GM12878 (cell line): ENCODE data around the gene RMND1. TPM values are rescaled to one million over a fixed set of nuclear protein-coding genes. Genes with fewer than 3 reads are reported as not detected.

Experiments
- ATAC-seq: fragments of 200-7000 bp; cut with Tn5 transposase; 3 replicates; pipeline ENCODE4 v1.9.1; 2020; ENCODE audit warnings: mild to moderate bottlenecking, moderate library complexity
- Bru-seq: library from RNA; stranded (reverse); fragments of 400-500 nt; gene quantifications from one replicate; lab custom pipeline; 2021; lab: Mats Ljungman, UMichigan
- BruChase-seq, 2 experiments: library from RNA; stranded (reverse); fragments of 400-500 nt; gene quantifications; one replicate each; lab custom pipeline; 2021; lab: Mats Ljungman, UMichigan
- BruUV-seq: library from RNA; stranded (reverse); fragments of 400-500 nt; replicated peaks from 2 replicates; lab custom pipeline; 2021; lab: Mats Ljungman, UMichigan
- CTCF ChIA-PET: fragments of 300-600 bp; sonication (Branson Sonifier 250); formaldehyde crosslinking; extraction: SDS; loops from one replicate; lab custom pipeline; 2021; ENCODE audit warnings: inconsistent platforms; lab: Yijun Ruan, JAX
- POLR2A ChIA-PET: fragments of 350-600 bp; formaldehyde crosslinking; extraction: SDS; loops from one replicate; lab custom pipeline; 2021; ENCODE audit warnings: inconsistent platforms; lab: Charles Lee
- RAD21 ChIA-PET: fragments of 300-600 bp; sonication (Branson Sonifier 250); formaldehyde crosslinking; loops from one replicate; lab custom pipeline; 2023; ENCODE audit warnings: antibody characterized with exemption; ENCODE audit not compliant: unreplicated experiment; lab: Charles Lee
- SMC1A ChIA-PET: fragments of 300-600 bp; sonication (Branson Sonifier 250); formaldehyde crosslinking; loops from one replicate; lab custom pipeline; 2023; ENCODE audit not compliant: unreplicated experiment, uncharacterized antibody; lab: Charles Lee
- DNase-seq: peaks from one replicate; pipeline ENCODE4 v3.0.0-alpha.2; 2011; ENCODE audit warnings: low read depth, low spot score
- FAIRE-seq: peaks from 3 replicates; lab custom pipeline; 2011; peaks lifted over from hg19 to GRCh38; lab: Jason Lieb, UNC
- H2AFZ ChIP-seq: 2 replicates; pipeline ENCODE4 v1.6.0; 2011; ENCODE audit warnings: low read depth, low read length, control low read depth; ENCODE audit not compliant: control insufficient read depth
- H3K27ac ChIP-seq: 2 replicates; pipeline ENCODE4 v1.5.1; 2011; ENCODE audit warnings: control low read depth; ENCODE audit not compliant: control insufficient read depth, insufficient read depth
- H3K27me3 ChIP-seq, 2 experiments: replicated peaks in 1 of 2; 2 replicates each; pipeline versions ENCODE4 v1.6.0 to v1.6.1; 2011; ENCODE audit warnings: low read length in 1 of 2; ENCODE audit not compliant: control insufficient read depth in 2 of 2, insufficient read depth in 2 of 2
- H3K36me3 ChIP-seq, 2 experiments: 2 replicates each; pipeline ENCODE4 v1.5.1; 2011; ENCODE audit warnings: low read length in 1 of 2; ENCODE audit not compliant: control insufficient read depth in 2 of 2, insufficient read depth in 2 of 2
- H3K4me1 ChIP-seq: 2 replicates; pipeline ENCODE4 v1.6.1; 2011; ENCODE audit warnings: mild to moderate bottlenecking, low read length, moderate library complexity, mixed read lengths; ENCODE audit not compliant: control insufficient read depth, insufficient read depth
- H3K4me2 ChIP-seq: 2 replicates; pipeline ENCODE4 v1.6.0; 2011; ENCODE audit warnings: control low read depth; ENCODE audit not compliant: control insufficient read depth, insufficient read depth
- H3K4me3 ChIP-seq: fragments of 200-600 bp; sonication (generic); 2 replicates; pipeline ENCODE4 v1.5.1; 2016
- H3K79me2 ChIP-seq: 2 replicates; pipeline ENCODE4 v1.6.0; 2011; ENCODE audit warnings: low read length; ENCODE audit not compliant: control insufficient read depth, insufficient read depth
- H3K9ac ChIP-seq: 2 replicates; pipeline ENCODE4 v1.8.0; 2011; ENCODE audit warnings: low read length, control low read depth, mixed read lengths; ENCODE audit not compliant: control insufficient read depth, insufficient read depth
- H3K9me3 ChIP-seq: replicated peaks from 3 replicates; pipeline ENCODE4 v1.5.1; 2011; ENCODE audit warnings: mild to moderate bottlenecking, low read length; ENCODE audit not compliant: control insufficient read depth, insufficient read depth
- H4K20me1 ChIP-seq: 2 replicates; pipeline ENCODE4 v1.6.0; 2011; ENCODE audit not compliant: control insufficient read depth, insufficient read depth
- LARP7 ChIP-seq: fragments of 450-650 bp; IDR thresholded peaks from 2 replicates; pipeline ENCODE4 v1.6.1; 2017; ENCODE audit warnings: mild to moderate bottlenecking
- REST ChIP-seq: IDR thresholded peaks from 2 replicates; pipeline ENCODE4 v1.6.1; 2012; ENCODE audit warnings: mild to moderate bottlenecking, low read depth, low read length
- TCF12 ChIP-seq: IDR thresholded peaks from 2 replicates; pipeline ENCODE4 v1.6.1; 2011; ENCODE audit warnings: low read depth, mild to moderate bottlenecking, low read length
- ZNF207 ChIP-seq: fragments of 450-650 bp; IDR thresholded peaks from 2 replicates; pipeline ENCODE4 v1.6.1; 2014; ENCODE audit warnings: antibody characterized with exemption, mild to moderate bottlenecking, borderline replicate concordance
- ZNF24 ChIP-seq: fragments of 450-650 bp; IDR thresholded peaks from 2 replicates; pipeline ENCODE4 v1.6.1; 2017; ENCODE audit warnings: antibody characterized with exemption, mild to moderate bottlenecking
- ZNF592 ChIP-seq: fragments of 450-650 bp; IDR thresholded peaks from 2 replicates; pipeline ENCODE4 v1.6.1; 2017; ENCODE audit warnings: mild to moderate bottlenecking, moderate library complexity
- WGBS: methylation state at CpG from one replicate; pipeline ENCODE4 v1.1.6; 2016; ENCODE audit warnings: low lambda C conversion rate; ENCODE audit not compliant: insufficient replicate concordance, insufficient coverage; ENCODE audit errors: missing lambda C conversion rate; 5-methylcytosine and 5-hydroxymethylcytosine counted together
- in situ Hi-C: fragments of 300-500 bp; cut with MboI; formaldehyde crosslinking; loops from 9 replicates; pipeline ENCODE4 v1.14.3; 2018; ENCODE audit warnings: mixed read lengths
- intact Hi-C: fragments of 100-400 bp; cut with micrococcal nuclease; formaldehyde crosslinking; loops from one replicate; pipeline ENCODE4 v1.14.2; 2022; ENCODE audit not compliant: unreplicated experiment
- long read RNA-seq, 2 experiments: library from polyadenylated mRNA; unstranded; transcript quantifications; one replicate each; pipeline ENCODE4 v2.0.0, GENCODE V29; 2019 to 2020
- polyA minus RNA-seq, 3 experiments: library from RNA; depleted of rRNA, polyadenylated mRNA; stranded (reverse); fragments of >200 nt; gene quantifications; 2 replicates each; pipeline ENCODE4 v1.2.3, GENCODE V29; 2011
- polyA plus RNA-seq, 11 experiments: library from polyadenylated mRNA; depleted of rRNA in 4 of 11; unstranded in 6 of 11; stranded (reverse) in 5 of 11; fragments of >200 nt; fragmentation: Nextera tagmentation in 4 of 11; fragmentation: Illumina TruSeq in 1 of 11; extraction: Ambion mirVana in 4 of 11; extraction: Trizol in 1 of 11; gene quantifications; 1 replicate in 1 of 11; 2 replicates in 10 of 11; pipeline versions ENCODE4 v1.2.1 to v1.2.3, GENCODE V29; 2011 to 2016; ENCODE audit warnings: inconsistent platforms in 2 of 11, missing spikeins in 2 of 11, low read depth in 1 of 11
- total RNA-seq, 4 experiments: library from RNA; depleted of rRNA in 3 of 4; stranded (reverse); fragments of >200 nt in 3 of 4; fragmentation: Illumina TruSeq in 1 of 4; extraction: Trizol in 1 of 4; gene quantifications; 2 replicates each; pipeline versions ENCODE4 v1.2.1 to v1.2.3, GENCODE V29; 2013 to 2021

RMND1 gene
- total RNA-seq (2013; cell fraction: nucleolus; rRNA removed) = 46.0 and 46.8 TPM in 2 replicates
- total RNA-seq (2014; rRNA removed) = 18.3 and 23.5 TPM in 2 replicates
- total RNA-seq (2014; rRNA removed; fragmentation: Illumina TruSeq; extraction: Trizol) = 30.4 and 34.5 TPM in 2 replicates
- 14.2 and 18.3 TPM in 2 replicates for total RNA-seq (2021)
- polyA plus RNA-seq (2011; ENCODE audit: low read depth) = 11.6 TPM
- 15.9 and 24.3 TPM in 2 replicates for polyA plus RNA-seq (2011; rRNA removed)
- 9.4 and 11.0 TPM in 2 replicates for polyA plus RNA-seq (2011; cell fraction: cytosol; rRNA removed)
- polyA plus RNA-seq (2011; cell fraction: nucleus; rRNA removed) = 4.7 and 7.2 TPM in 2 replicates
- polyA plus RNA-seq (2012) = 17.2 and 21.0 TPM in 2 replicates
- 26.7 and 29.7 TPM in 2 replicates for polyA plus RNA-seq (2014; fragmentation: Illumina TruSeq; extraction: Trizol)
- 10 to 100 TPM; 18.9 to 24.0 TPM for polyA plus RNA-seq (2014; fragmentation: Nextera tagmentation; extraction: Ambion mirVana)
- 18.0 and 18.3 TPM in 2 replicates for polyA plus RNA-seq (2014; rRNA removed)
- polyA plus RNA-seq (2016; fragmentation: Nextera tagmentation; extraction: Ambion mirVana) = 10 to 100 TPM; 28.3 to 32.2 TPM
- 15.5 and 20.0 TPM in 2 replicates for polyA minus RNA-seq (2011; rRNA and poly(A)+ RNA removed)
- polyA minus RNA-seq (2011; cell fraction: cytosol; rRNA and poly(A)+ RNA removed) = 7.8 and 9.7 TPM in 2 replicates
- 11.8 and 20.0 TPM in 2 replicates for polyA minus RNA-seq (2011; cell fraction: nucleus; rRNA and poly(A)+ RNA removed)
- Bru-seq, nascent RNA = percentile 72 among the genes with signal in this experiment
- percentile 60 among the genes with signal in this experiment for BruChase-seq, experiment 1, labeled RNA remaining after a 6-hour chase
- percentile 62 among the genes with signal in this experiment for BruChase-seq, experiment 2, labeled RNA remaining after a 2-hour chase
- long read RNA-seq, experiment 1, transcript RMND1-203 (12 exons, 2,003 nt) = major isoform, 17 of 19 reads
- long read RNA-seq, experiment 1, partial matches to known transcripts = 0 of 19 reads
- long read RNA-seq, experiment 1, other reads (novel, unspliced or antisense) = 1 of 19 reads
- long read RNA-seq, experiment 2, transcript RMND1-203 (12 exons, 2,003 nt) = major isoform, 116 of 141 reads
- long read RNA-seq, experiment 2, partial matches to known transcripts = 8 of 141 reads
- long read RNA-seq, experiment 2, other reads (novel, unspliced or antisense) = 6 of 141 reads

GRCh38 chr6:151451950-151452749, at the start of gene RMND1:
Gene RMND1, minus strand, starts transcription at chr6:151452126. Its CDS starts 6,315 bp downstream, at chr6:151445811.
- Histone ChIP-seq H4K20me1 (no peaks in the 10 kb centered on the region), H2AFZ (peak within 1 kb of the TSS; percentile 91), H3K79me2 (peaks cover 36% of the 10 kb centered on the region), H3K4me1 (peaks cover 3% of the 10 kb centered on the region), H3K36me3 (no peaks in the 10 kb centered on the region; a peak in 1 of 4 replicates), H3K27me3 (no peaks in the 10 kb centered on the region), H3K9ac (peak within 1 kb of the TSS; percentile 87), H3K4me2 (peak within 1 kb of the TSS; percentile 58), H3K9me3 (no peaks in the 10 kb centered on the region), H3K4me3 (peak within 1 kb of the TSS; percentile 85), H3K27ac (peak within 1 kb of the TSS; percentile 89)
- CTCF ChIA-PET = interaction anchor here (0.6 to 2.2 kb wide), 6 partner anchors 11 to 72 kb away, joined by 3 to 30 read pairs (median 4); no protein-coding TSS in a partner anchor
- in situ Hi-C loops = no loop called here
- ATAC-seq = peak; percentile 97
- peak; percentile 95 for FAIRE-seq
- no TSS peak for BruUV-seq
- SMC1A ChIA-PET = interaction anchor here (0.9 to 2.8 kb wide), 11 partner anchors 11 to 238 kb away, joined by 3 to 29 read pairs (median 6); no protein-coding TSS in a partner anchor
- 1% methylated on average over 74 of the region's 74 CpGs for WGBS
- DNase-seq = peak; percentile 99
- POLR2A ChIA-PET = interaction anchor here (0.6 to 3.1 kb wide), 11 partner anchors 9 to 672 kb away, joined by 3 to 23 read pairs (median 4); partner anchors contain the start of gene ZBTB2
- intact Hi-C loops = loop anchor here (1.0 to 10.0 kb wide), 3 partner anchors 62 to 1530 kb away; partner anchors contain the start of gene FBXO5
- RAD21 ChIA-PET = interaction anchor here (1.3 to 2.0 kb wide), 6 partner anchors 11 to 250 kb away, joined by 3 to 24 read pairs (median 4); no protein-coding TSS in a partner anchor
- no peak for TF ChIP-seq ZNF592
- peak; percentile 19; the same call in 1 of the 2 replicates for TF ChIP-seq ZNF24
- TF ChIP-seq LARP7 = peak; percentile 72
- peak; percentile 67 for TF ChIP-seq ZNF207
- no peak for TF ChIP-seq REST
- no peak for TF ChIP-seq TCF12
